Measurements from ENCODE around the gene IER5L. TPM values are rescaled to one million over a fixed set of nuclear protein-coding genes. Genes with fewer than 3 reads are reported as not detected.
A peak's percentile ranks its signal among the peaks of the same experiment; 100 is the strongest.

Gene IER5L
- total and polyA plus RNA-seq, 4 donors = 12.6 to 31.5 (median 24.1) TPM

GRCh38 chr9:129150122-129150521 lies 27.9 kb downstream of the IER5L start:
- Histone ChIP-seq H3K9me3 (ENCODE audit: control insufficient read depth in 4 of 4, insufficient read depth in 3 of 4, low read length in 3 of 4) (no peaks in the 10 kb centered on the region), H3K9ac (ENCODE audit: insufficient read depth in 1 of 2, low read length in 2 of 2) (no peak overlapping the region), H3K4me1 (ENCODE audit: control insufficient read depth in 5 of 5, insufficient read depth in 5 of 5, low read length in 5 of 5) (peaks cover 8 to 23% (median 12%) of the 10 kb centered on the region in 5 donors), H3K27me3 (ENCODE audit: control insufficient read depth in 3 of 3, insufficient read depth in 3 of 3, low read length in 2 of 3) (no peaks in the 10 kb centered on the region), H3K27ac (ENCODE audit: low read depth in 1 of 2, low read length in 1 of 2) (no peak overlapping the region), H3K4me3 (no peak overlapping the region), H3K36me3 (ENCODE audit: control insufficient read depth in 4 of 4, insufficient read depth in 4 of 4, low read length in 4 of 4) (peaks cover 0 to 40% (median 6%) of the 10 kb centered on the region in 4 donors)
- ATAC-seq (ENCODE audit: insufficient read depth, low FRiP score) (no peak), DNase-seq (peak in 1 of 3 donors; percentile 9)
- WGBS, 2 donors = 75 to 78% methylated on average over 10 of the region's 10 CpGs
- TF ChIP-seq CTCF (IDR thresholded peaks at IDR 0.05; ENCODE audit: control extremely low read depth, extremely low read depth) = no peak

GRCh38 chr9:129149442-129149841 lies 28.6 kb downstream of the IER5L start:
- no peak overlapping the region for H3K27ac ChIP-seq (ENCODE audit: low read depth in 1 of 2, low read length in 1 of 2)
- peaks cover 0 to 36% (median 6%) of the 10 kb centered on the region in 4 donors for H3K36me3 ChIP-seq (ENCODE audit: control insufficient read depth in 4 of 4, insufficient read depth in 4 of 4, low read length in 4 of 4)
- no peak for TF ChIP-seq CTCF (IDR thresholded peaks at IDR 0.05; ENCODE audit: control extremely low read depth, extremely low read depth)
- WGBS, 2 donors = 81 to 88% methylated on average over 6 of the region's 6 CpGs
- DNase-seq (no peak), ATAC-seq (ENCODE audit: insufficient read depth, low FRiP score) (no peak)
- H3K4me3 ChIP-seq = no peak overlapping the region
- no peak overlapping the region for H3K9ac ChIP-seq (ENCODE audit: insufficient read depth in 1 of 2, low read length in 2 of 2)
- peaks cover 8 to 27% (median 13%) of the 10 kb centered on the region in 5 donors for H3K4me1 ChIP-seq (ENCODE audit: control insufficient read depth in 5 of 5, insufficient read depth in 5 of 5, low read length in 5 of 5)
- H3K9me3 ChIP-seq (ENCODE audit: control insufficient read depth in 4 of 4, insufficient read depth in 3 of 4, low read length in 3 of 4) = no peaks in the 10 kb centered on the region
- no peaks in the 10 kb centered on the region for H3K27me3 ChIP-seq (ENCODE audit: control insufficient read depth in 3 of 3, insufficient read depth in 3 of 3, low read length in 2 of 3)

- Histone ChIP-seq H3K9ac (ENCODE audit: insufficient read depth in 1 of 2, low read length in 2 of 2) (no peak overlapping the region), H3K36me3 (ENCODE audit: control insufficient read depth in 4 of 4, insufficient read depth in 4 of 4, low read length in 4 of 4) (peaks cover 0 to 38% (median 9%) of the 10 kb centered on the region in 4 donors), H3K9me3 (ENCODE audit: control insufficient read depth in 4 of 4, insufficient read depth in 3 of 4, low read length in 3 of 4) (no peaks in the 10 kb centered on the region), H3K4me1 (ENCODE audit: control insufficient read depth in 5 of 5, insufficient read depth in 5 of 5, low read length in 5 of 5) (peaks cover 8 to 32% (median 17%) of the 10 kb centered on the region in 5 donors), H3K27me3 (ENCODE audit: control insufficient read depth in 3 of 3, insufficient read depth in 3 of 3, low read length in 2 of 3) (no peaks in the 10 kb centered on the region), H3K4me3 (no peak overlapping the region), H3K27ac (ENCODE audit: low read depth in 1 of 2, low read length in 1 of 2) (no peak overlapping the region)
- ATAC-seq (ENCODE audit: insufficient read depth, low FRiP score) (no peak), DNase-seq (no peak)
- TF ChIP-seq CTCF (IDR thresholded peaks at IDR 0.05; ENCODE audit: control extremely low read depth, extremely low read depth) = no peak
- WGBS, 2 donors = 80 to 83% methylated on average over 6 of the region's 6 CpGs
Observed at GRCh38 chr9:129148463-129149204, 29.4 kb downstream of the IER5L start.
